CD1c-positive myeloid dendritic cell (primary cell): ENCODE results near the gene PDCD1LG2.
"Not testable (repeated sequence)": the region's sequence is repeated elsewhere in the genome, so short reads cannot be mapped to it uniquely, and the experiment has no call there.

ENCODE experiments used
- DNase-seq: peaks from one replicate; pipeline ENCODE4 v3.0.0-alpha.2; 2016; ENCODE audit errors: extremely low spot score

The PDCD1LG2 gene

DNA sequence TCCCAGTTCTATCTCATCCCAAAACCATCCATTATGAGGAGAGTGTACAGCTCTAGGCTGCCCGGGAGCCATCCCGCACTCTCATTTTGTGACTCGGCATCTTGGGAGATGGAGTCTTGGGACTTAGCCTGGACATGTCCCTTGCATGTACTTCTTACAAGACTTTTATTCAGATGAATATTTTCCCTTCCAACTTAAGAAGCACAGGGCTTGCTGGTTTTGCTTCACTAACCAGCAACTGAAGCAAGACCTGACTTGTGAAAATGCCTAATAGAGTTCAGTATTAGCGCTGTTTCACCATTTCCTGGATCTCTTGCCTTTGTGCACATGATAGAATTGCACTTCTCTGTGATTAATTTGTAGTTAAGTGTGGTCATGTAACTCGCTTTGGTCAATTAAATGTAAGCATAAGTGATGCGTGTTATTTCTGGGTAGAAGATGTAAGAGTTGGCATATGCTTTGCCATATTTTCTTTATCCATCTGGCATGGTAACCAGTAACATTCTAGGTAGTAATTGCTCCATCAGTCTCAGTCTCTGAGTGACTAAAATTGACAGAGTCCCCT, 55.8 kb downstream of the PDCD1LG2 start:
- DNase-seq: no peak

- no peak for DNase-seq
Measured at GRCh38 chr9:5568868-5569267, 58.5 kb downstream of the PDCD1LG2 start.

DNA sequence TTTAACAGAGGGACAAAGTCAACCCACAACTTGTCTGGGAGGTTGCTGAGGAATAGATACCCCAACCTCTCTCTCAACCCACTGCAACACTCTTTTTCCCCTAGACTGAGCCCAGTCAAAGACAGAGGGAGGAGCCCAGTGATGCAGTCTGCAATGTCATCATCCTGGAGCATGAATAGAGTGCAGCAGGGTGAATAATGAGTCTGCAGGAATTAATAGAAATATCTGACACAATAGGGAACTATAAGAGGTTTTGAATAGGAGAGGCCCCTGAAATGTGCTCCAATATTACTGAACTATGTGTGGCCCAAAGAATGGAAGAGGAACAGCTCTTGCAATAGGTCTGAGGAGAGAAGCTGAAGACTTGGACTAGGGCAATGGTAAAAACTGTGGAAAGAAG, 59.1 kb downstream of the PDCD1LG2 start:
- no peak for DNase-seq

GRCh38 chr9:5569891-5570290, 59.6 kb downstream of the PDCD1LG2 start:
- DNase-seq: no peak

GRCh38 chr9:5571629-5572232, 61.4 kb downstream of the PDCD1LG2 start:
- no peak for DNase-seq

DNA sequence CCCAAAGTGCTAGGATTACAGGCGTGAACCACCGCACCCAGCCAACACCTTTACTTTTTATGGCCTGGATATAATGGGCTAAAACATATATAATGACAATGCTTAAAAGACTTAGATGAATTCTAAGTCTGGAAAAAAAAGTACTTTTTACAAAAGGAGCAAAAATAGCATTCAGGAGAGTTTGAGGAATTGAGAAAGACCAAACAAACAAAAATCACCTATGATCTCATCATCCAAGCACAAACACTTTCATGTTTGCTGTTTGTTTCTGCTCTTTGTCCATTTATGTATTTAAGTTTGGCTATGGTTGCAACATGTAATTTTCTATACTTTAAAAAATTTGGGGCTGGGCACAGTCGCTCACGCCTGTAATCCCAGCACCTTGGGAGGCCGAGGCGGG, 63.8 kb downstream of the PDCD1LG2 start:
- DNase-seq: no peak

DNA sequence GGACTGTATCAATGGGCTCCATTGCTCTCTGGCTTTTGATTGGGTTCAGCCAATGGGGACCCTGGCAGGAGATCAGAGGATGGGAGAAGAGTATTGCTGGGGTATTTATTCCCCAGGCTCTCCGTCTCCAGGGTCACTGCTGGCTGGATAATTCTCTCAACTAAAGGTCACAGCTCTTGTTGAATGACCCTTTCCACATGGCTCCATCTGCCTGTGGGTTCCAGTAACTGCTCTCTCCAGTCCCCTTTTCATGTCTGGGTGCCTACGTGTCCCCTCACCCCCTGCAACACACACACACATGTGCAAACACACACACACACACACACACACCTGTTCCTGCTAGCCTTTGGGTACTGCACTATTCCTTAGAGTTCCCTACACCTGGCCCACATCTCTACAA, 64.7 kb downstream of the PDCD1LG2 start:
- DNase-seq: peak; percentile 24

DNA sequence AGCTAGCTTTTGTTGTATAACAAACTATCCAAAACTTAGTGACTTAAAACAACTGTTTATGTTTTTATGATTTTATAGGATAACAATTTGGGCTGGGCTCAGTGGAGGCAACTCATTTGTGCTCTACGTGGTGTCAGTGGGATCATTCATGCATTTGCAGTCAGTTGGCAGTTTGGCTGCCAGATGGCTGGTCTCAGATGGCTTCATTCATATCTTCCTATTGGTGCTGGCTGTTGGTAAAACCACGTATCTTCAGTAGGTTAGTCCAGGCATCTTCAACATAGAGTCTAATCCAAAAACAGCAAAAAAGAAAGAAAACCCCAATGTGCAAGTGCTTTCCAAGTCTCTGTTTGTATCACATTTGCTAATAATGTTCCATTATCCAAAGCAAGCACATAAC, 66.9 kb downstream of the PDCD1LG2 start:
- DNase-seq: no peak

GRCh38 chr9:5578018-5578697, 67.8 kb downstream of the PDCD1LG2 start:
- no peak for DNase-seq

DNA sequence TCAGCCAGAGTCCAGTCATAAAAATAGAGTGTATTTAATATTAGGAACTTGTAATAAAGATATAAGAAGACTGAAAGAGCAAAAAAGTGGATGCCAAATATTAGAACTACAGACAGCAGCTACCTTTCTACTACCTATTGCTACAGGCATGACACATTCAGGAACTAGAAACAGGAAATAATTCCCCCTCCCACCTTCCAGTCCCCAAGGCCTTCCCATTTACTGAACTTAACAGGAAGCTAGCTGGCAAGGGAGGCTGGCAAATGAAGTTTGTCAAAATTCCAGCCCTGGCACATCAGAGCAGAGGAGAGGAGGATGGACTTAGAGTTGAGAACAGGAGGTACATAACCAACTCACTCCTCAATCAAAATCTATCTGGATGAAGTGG, 68.4 kb downstream of the PDCD1LG2 start:
- peak; percentile 60 for DNase-seq

DNA sequence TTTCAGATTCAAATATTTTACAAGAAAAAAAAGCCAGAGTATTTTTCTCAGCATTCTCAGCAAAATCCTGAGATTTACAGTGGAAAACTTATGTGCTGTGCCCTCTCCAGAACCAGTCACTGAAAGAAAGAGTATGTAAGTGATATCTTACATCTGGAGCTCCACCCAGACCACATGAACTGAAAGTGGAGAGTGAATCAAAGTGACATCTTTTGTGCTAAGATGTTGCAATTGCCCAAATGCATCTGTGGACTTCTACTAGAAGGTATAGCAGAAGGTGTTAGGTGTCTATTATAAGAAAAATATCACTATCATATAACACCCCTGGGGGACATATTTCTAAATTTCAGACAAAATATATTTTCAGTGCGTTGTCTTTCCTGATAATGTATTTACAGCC, 69.5 kb downstream of the PDCD1LG2 start:
- no peak for DNase-seq

GRCh38 chr9:5580650-5581049, 70.3 kb downstream of the PDCD1LG2 start:
- no peak for DNase-seq

DNA sequence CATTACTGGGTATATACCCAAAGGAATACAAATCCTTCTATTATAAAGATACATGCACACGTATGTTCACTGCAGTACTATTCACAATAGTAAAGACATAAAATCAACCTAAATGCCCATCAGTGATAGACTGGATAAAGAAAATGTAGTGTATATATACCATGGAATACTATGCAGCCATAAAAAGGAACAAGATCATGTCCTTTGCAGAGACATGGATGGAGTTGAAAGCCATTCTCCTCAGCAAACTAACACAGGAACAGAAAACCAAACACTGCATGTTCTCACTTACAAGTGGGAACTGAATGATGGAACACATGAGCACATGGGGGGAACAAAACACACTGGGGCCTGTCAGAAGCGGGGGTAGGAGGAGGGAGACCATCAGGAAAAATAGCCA, 71.4 kb downstream of the PDCD1LG2 start:
- not testable (repeated sequence) for DNase-seq

GRCh38 chr9:5582835-5583195, 72.5 kb downstream of the PDCD1LG2 start:
- DNase-seq: no peak

DNA sequence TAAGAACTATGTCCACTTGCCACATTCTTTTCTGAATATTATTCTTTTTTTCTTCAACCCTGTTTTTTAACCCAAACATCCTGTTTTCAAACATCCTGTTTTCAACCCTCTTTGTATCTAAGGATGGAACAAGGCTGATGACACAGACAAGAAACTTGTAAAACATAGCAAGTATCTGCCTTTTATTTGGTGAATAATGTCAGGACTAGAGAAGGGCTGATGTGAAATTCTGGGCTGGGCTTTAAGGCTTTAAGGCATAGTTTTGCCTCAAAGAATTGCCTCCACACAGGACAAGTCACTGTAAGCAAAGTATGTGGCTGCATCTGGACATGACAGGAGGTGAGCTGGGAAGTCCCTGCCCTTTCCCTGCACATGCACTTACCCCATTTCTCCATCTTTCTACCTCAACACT, 76.1 kb downstream of the PDCD1LG2 start:
- DNase-seq: no peak

GRCh38 chr9:5587024-5587423, 76.7 kb downstream of the PDCD1LG2 start:
- no peak for DNase-seq

DNA sequence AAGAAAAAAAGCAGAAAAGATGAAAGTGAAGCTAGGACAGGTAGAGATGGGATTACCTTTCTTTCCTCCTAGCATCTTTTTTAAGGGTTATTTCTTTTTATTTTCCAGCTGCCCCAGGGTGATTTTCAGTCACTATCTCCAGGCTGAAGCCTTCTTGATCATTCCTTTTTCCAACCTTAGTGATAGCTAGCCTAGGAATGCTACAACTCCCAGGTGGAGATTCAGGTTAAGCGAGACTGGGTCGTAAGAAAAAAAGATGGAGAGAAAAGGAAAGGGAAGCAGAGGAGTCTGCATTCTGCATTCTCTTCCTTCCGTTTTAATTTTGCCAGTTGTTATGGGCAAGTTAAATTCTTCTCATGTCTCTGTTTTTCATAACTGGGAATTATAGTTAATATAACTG, 81.9 kb downstream of the PDCD1LG2 start:
- no peak for DNase-seq

- DNase-seq: no peak
Measured at GRCh38 chr9:5592904-5593303, 82.6 kb downstream of the PDCD1LG2 start.

- peak; percentile 78 for DNase-seq
Measured at GRCh38 chr9:5593904-5594303, 83.6 kb downstream of the PDCD1LG2 start.

DNA sequence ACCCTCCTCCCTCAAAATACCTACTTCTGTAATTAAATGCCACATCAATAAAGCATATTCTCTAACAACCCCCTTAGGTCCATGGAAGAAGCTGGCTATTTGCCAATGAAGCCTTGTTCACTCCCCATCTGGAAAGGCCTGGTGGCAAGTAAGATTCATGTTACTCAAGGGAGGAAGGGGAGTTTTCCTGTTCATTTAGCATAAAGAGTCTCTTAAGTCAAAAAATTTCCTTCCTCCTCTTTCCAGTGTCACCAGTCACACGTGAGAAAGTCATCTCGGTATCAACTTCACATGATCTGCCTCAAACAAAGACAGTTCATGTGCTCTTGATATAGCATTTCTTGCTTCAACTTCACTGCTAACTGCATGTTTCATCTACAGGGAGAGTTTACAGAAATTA, 85.8 kb downstream of the PDCD1LG2 start:
- no peak for DNase-seq

DNA sequence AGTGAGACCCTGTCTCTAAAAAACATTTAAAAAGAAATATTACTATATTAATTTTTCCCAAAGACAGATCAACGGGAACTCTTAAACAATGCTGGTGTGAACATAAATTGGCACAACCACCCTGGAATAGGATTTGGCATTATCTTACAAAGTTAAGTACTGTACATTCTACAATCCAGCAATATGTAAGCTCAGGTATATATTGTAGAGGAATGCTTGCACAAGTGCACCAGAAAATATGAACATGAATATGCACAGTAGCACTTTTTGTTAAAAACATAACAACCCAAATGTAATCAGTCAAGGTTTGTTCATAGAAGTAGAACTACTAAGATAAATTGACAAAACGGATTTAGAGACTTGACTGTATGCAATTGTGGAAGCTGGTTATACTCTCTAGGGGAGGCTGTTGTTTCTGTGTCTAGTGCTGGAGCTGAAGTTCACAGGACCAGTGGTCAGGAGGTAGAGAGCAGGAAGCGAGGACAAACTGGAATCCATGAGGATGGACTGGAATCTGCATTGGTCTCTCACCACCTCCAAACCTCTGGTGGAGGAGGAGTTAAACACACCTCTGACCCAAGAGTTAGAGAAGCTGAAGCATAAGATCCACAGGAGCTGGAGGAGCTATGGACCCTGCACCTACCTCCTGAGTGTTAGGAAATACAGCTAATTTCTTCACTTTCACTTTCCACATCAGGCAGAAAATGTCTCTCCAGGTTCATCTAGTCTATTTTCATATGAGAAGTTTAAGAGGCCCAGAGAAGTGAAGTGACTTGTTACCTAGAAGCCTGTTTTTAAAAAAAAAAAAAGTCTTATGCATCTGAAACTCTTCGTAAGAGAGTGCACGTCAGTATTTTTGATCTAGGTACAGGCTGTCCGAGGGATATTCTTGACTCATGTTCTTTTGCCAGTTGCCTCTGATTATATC, 98.2 kb downstream of the PDCD1LG2 start:
- no peak for DNase-seq

- DNase-seq: no peak
Measured at GRCh38 chr9:5609226-5609596, 98.9 kb downstream of the PDCD1LG2 start.

DNA sequence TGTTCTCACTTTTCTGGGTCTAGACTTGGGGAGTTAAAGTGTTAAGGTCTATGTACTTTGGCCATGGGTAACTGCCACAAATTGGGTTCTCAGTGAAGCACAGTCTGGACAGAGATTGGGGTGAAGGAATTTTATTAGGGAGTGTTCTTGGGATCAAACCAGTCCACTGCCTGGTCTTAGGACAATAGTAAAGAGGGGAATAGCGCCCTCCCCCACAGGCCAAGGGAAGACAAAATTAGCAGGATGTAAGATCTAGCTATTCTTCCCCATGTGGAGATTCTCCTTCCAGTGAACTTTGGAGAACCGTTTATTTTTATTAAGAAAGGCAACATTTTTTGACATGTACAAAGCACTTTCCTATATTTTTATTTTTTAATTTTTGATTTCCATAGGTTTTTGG, 100.2 kb downstream of the PDCD1LG2 start:
- DNase-seq: no peak
